DOHH2 (cell line): Measurements from ENCODE around the gene MAGI3.

ENCODE experiments used
- H3F3A ChIP-seq: fragments of 200-600 bp; sonication (generic), shearing (Covaris generic); 2 replicates; pipeline ENCODE4 v1.6.0; 2016; ENCODE audit warnings: antibody characterized with exemption, mild to moderate bottlenecking; ENCODE audit not compliant: control insufficient read depth, insufficient read depth
- H3K27ac ChIP-seq: fragments of 200-600 bp; sonication (generic); 2 replicates; pipeline ENCODE4 v1.5.1; 2014; ENCODE audit warnings: low read depth, mild to moderate bottlenecking, low read length, moderate library complexity
- H3K27me3 ChIP-seq: fragments of 200-600 bp; sonication (generic); 2 replicates; pipeline ENCODE4 v1.6.1; 2014; ENCODE audit warnings: mild to moderate bottlenecking, low read length, mixed read lengths; ENCODE audit not compliant: control insufficient read depth
- H3K36me3 ChIP-seq: fragments of 200-600 bp; sonication (generic); 2 replicates; pipeline ENCODE4 v1.6.1; 2014; ENCODE audit warnings: mild to moderate bottlenecking, low read length, moderate library complexity, mixed read lengths; ENCODE audit not compliant: control insufficient read depth
- H3K4me1 ChIP-seq: fragments of 200-600 bp; sonication (generic); 2 replicates; pipeline ENCODE4 v1.6.1; 2014; ENCODE audit warnings: mild to moderate bottlenecking, low read length, mixed read lengths; ENCODE audit not compliant: control insufficient read depth
- H3K4me2 ChIP-seq: fragments of 200-600 bp; sonication (generic); 2 replicates; pipeline ENCODE4 v1.6.0; 2014; ENCODE audit warnings: mild to moderate bottlenecking, low read length, moderate library complexity
- H3K4me3 ChIP-seq: fragments of 200-600 bp; sonication (generic); 2 replicates; pipeline ENCODE4 v1.5.1; 2014; ENCODE audit warnings: mild to moderate bottlenecking, low read length, mixed read lengths
- H3K79me2 ChIP-seq: fragments of 200-600 bp; sonication (generic); 2 replicates; pipeline ENCODE4 v1.6.1; 2014; ENCODE audit warnings: mild to moderate bottlenecking, low read length, mixed read lengths; ENCODE audit not compliant: control insufficient read depth
- H3K9me2 ChIP-seq: fragments of 200-600 bp; sonication (generic); replicated peaks from 2 replicates; pipeline ENCODE4 v1.6.1; 2014; ENCODE audit warnings: mild to moderate bottlenecking, low read length, mixed read lengths; ENCODE audit not compliant: control insufficient read depth
- H3K9me3 ChIP-seq: fragments of 200-600 bp; sonication (generic); 2 replicates; pipeline ENCODE4 v1.6.1; 2014; ENCODE audit warnings: antibody characterized with exemption, low read length, mixed read lengths; ENCODE audit not compliant: control insufficient read depth, insufficient read depth
- H4K20me1 ChIP-seq: fragments of 200-600 bp; sonication (generic); 2 replicates; pipeline ENCODE4 v1.6.0; 2014; ENCODE audit warnings: low read depth, mild to moderate bottlenecking, antibody characterized with exemption, low read length, moderate library complexity; ENCODE audit not compliant: control insufficient read depth, insufficient read depth
- EZH2phosphoT487 ChIP-seq: fragments of 200-600 bp; sonication (generic); IDR thresholded peaks from 2 replicates; pipeline ENCODE4 v1.6.1; 2017; ENCODE audit warnings: borderline replicate concordance, mild to moderate bottlenecking, antibody characterized with exemption, low read length, moderate library complexity, mixed read lengths
- TF ChIP-seq, protein P1 (sequence below): fragments of 200-600 bp; sonication (generic); IDR thresholded peaks from one replicate; pipeline ENCODE4 v1.5.1; 2014; ENCODE audit warnings: antibody characterized with exemption, mild to moderate bottlenecking, low read depth, low read length; ENCODE audit not compliant: poor library complexity, severe bottlenecking

Gene MAGI3

DNA sequence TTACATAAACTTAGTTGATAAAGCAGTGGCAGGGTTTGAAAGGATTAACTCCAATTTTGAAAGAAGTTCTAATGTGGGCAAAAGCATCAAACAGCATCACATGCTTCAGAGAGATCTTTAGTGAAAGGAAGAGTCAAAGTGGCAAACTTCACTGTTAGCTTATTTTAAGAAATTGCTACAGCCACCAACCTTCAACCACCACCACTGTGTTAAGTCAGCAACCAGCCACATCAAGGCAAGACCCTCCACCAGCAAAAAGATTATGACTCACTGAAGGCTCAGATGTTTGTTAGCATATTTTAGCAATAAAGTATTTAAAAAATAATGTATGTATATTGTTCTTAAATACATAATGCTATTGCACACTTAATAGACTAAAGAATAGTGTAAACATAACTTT is 21.3 kb upstream of the MAGI3 start:
- Histone ChIP-seq H3K79me2 (no peaks in the 10 kb centered on the region), H3K27me3 (peaks cover 8% of the 10 kb centered on the region; the same call in 1 of the 2 replicates), H4K20me1 (no peaks in the 10 kb centered on the region), H3F3A (no peaks in the 10 kb centered on the region), H3K9me3 (no peaks in the 10 kb centered on the region), H3K4me2 (no peak overlapping the region), H3K4me3 (no peak overlapping the region), H3K36me3 (no peaks in the 10 kb centered on the region), H3K27ac (no peak overlapping the region), H3K4me1 (no peaks in the 10 kb centered on the region), H3K9me2 (no peaks in the 10 kb centered on the region)
- TF ChIP-seq EZH2phosphoT487: no peak
- TF ChIP-seq, protein P1, sequence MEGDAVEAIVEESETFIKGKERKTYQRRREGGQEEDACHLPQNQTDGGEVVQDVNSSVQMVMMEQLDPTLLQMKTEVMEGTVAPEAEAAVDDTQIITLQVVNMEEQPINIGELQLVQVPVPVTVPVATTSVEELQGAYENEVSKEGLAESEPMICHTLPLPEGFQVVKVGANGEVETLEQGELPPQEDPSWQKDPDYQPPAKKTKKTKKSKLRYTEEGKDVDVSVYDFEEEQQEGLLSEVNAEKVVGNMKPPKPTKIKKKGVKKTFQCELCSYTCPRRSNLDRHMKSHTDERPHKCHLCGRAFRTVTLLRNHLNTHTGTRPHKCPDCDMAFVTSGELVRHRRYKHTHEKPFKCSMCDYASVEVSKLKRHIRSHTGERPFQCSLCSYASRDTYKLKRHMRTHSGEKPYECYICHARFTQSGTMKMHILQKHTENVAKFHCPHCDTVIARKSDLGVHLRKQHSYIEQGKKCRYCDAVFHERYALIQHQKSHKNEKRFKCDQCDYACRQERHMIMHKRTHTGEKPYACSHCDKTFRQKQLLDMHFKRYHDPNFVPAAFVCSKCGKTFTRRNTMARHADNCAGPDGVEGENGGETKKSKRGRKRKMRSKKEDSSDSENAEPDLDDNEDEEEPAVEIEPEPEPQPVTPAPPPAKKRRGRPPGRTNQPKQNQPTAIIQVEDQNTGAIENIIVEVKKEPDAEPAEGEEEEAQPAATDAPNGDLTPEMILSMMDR: no peak

DNA sequence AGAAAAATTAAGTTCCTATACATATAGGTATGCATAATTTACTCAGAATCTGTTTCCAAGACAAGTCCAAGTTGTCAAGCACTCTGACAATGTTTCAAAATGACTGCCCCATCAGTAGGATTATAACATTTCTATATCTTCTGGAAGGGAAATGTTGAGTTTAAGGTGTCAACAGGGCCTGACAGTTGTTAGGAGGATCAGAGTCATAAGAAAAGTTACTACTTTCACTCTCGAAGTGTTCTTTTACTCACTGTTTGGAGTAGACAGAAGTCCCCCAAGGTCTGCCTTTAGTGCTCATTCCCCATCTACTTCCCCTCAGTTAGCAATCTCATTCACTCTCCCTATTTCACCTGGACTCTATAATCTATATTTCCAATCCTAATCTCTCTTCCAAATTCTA is 20.6 kb upstream of the MAGI3 start:
- no peak overlapping the region for H3K4me2 ChIP-seq
- H3K9me2 ChIP-seq: no peaks in the 10 kb centered on the region
- no peaks in the 10 kb centered on the region for H3K4me1 ChIP-seq
- H3K27me3 ChIP-seq: peaks cover 8% of the 10 kb centered on the region; the same call in 1 of the 2 replicates
- no peak for TF ChIP-seq EZH2phosphoT487
- TF ChIP-seq, protein P1: no peak
- H3K36me3 ChIP-seq: no peaks in the 10 kb centered on the region
- H3K27ac ChIP-seq: no peak overlapping the region
- no peaks in the 10 kb centered on the region for H3F3A ChIP-seq
- H4K20me1 ChIP-seq: no peaks in the 10 kb centered on the region
- no peak overlapping the region for H3K4me3 ChIP-seq
- H3K9me3 ChIP-seq: no peaks in the 10 kb centered on the region
- H3K79me2 ChIP-seq: no peaks in the 10 kb centered on the region

DNA sequence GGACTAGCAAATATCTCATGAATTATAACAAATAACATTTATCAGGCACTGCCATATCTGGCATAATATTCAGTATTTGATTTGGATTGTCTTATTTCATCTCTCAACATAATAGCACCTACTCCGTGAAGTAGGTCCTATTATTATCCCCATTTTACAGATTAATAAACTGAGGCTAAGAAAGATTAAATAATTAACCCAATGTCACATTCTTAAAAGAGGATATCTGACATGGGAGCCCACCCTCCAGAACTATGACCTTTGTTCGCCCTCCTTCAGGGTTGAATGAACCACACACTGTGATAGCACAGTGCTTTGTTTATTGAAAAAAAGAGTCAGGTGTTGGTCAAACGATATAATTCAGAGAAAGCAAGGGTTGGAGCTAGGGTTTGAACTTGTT is 19.4 kb upstream of the MAGI3 start:
- Histone ChIP-seq H3K27me3 (peaks cover 15% of the 10 kb centered on the region; the same call in 1 of the 2 replicates), H3K9me2 (no peaks in the 10 kb centered on the region), H3K27ac (no peak overlapping the region), H3K36me3 (no peaks in the 10 kb centered on the region), H3K9me3 (no peaks in the 10 kb centered on the region), H3K79me2 (no peaks in the 10 kb centered on the region), H3K4me1 (no peaks in the 10 kb centered on the region), H3K4me2 (no peak overlapping the region), H3K4me3 (no peak overlapping the region), H4K20me1 (no peaks in the 10 kb centered on the region), H3F3A (no peaks in the 10 kb centered on the region)
- TF ChIP-seq, protein P1: no peak
- no peak for TF ChIP-seq EZH2phosphoT487
